Measurements from ENCODE around the gene PEX26.

The PEX26 gene

DNA sequence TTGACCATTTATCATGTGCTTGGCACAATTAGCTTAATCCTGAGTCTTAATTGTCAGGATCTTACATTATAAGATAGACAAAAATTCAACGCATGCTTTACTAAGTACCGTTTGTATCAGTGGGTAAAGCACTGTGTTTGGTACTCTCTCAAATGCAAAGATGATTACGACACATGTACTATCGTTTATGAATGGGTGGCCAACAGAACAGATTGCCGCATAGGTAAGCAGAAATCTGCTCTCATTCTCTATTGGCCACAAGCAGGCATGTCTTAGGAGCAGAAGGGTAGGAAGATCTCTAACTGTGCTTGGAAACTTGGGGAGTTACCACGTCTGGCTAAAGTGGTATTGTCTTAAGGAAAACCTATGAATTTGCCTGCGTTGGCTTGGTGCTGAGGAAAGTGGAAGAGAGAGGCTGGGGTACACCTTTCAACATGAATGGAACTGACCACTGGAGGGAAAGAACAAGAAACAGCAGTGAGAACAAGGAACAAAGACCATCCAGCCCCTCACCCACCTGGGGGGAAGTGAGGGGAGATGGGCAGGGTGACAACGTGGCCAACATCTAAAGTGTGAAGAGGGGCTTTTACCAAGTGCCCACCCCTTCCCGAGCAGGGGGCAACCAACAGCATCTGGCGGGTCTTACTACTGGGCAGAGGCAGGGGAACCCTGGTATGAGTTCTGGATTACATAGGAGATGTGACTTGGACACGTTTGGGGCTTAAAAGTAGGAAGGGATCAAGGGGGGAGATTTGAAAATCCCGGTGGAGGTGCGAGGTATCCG, 31.8 kb downstream of the PEX26 start:
- no peak for DNase-seq (ENCODE audit: low read depth)
- H3K4me3 ChIP-seq (ENCODE audit: low read depth, low read length), result no peak overlapping the region
- TF ChIP-seq, protein P1, sequence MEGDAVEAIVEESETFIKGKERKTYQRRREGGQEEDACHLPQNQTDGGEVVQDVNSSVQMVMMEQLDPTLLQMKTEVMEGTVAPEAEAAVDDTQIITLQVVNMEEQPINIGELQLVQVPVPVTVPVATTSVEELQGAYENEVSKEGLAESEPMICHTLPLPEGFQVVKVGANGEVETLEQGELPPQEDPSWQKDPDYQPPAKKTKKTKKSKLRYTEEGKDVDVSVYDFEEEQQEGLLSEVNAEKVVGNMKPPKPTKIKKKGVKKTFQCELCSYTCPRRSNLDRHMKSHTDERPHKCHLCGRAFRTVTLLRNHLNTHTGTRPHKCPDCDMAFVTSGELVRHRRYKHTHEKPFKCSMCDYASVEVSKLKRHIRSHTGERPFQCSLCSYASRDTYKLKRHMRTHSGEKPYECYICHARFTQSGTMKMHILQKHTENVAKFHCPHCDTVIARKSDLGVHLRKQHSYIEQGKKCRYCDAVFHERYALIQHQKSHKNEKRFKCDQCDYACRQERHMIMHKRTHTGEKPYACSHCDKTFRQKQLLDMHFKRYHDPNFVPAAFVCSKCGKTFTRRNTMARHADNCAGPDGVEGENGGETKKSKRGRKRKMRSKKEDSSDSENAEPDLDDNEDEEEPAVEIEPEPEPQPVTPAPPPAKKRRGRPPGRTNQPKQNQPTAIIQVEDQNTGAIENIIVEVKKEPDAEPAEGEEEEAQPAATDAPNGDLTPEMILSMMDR (IDR thresholded peaks at IDR 0.05; ENCODE audit: control insufficient read depth, extremely low read depth, insufficient read depth), result no peak

DNA sequence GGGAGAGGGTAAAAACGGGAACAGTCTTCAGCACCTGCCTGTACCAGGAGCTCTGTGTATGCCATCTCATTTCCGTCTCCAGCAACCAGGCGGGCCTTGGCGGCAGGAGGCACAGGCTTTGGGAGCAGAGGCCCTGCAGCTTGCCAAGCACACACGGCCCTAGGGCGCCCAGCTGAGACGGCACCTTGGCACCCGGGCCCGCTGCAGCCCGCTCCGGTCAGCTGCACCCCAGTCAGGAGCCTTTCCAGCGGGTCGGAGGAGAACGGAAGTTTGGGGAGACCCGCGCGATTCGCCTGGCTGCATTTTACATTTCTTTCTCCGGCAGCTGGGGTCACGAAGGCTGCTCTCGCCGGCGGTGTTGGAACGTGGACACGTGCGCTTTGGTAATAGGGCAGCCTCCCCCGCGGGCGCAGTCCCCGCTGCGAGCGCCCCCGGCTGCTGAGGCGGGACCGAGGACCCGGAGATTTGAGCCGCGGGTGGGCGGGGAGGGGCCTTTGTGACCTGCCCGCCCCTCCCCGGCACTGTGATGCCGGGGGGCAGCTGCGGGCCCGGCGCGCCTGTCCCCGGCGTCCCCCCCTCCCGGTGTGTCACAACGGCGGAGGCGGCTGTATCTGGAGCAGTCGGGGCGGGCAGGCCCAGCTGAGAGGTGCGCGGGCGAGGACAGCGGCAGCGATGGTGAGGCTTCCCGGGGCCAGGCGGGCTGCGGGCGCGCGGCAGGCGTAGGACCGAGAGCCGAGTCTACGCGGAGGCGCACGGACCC, 32.6 kb downstream of the PEX26 start, which contains the start of gene TUBA8:
Gene TUBA8 (plus strand): TSS at position 616 of the 760 bp plus-strand sequence. CDS start 57 bp downstream, at position 673.
- DNase-seq (ENCODE audit: low read depth), result no peak
- TF ChIP-seq, protein P1 (IDR thresholded peaks at IDR 0.05; ENCODE audit: control insufficient read depth, extremely low read depth, insufficient read depth), result no peak
- no peak within 1 kb of the TSS for H3K4me3 ChIP-seq (ENCODE audit: low read depth, low read length)

DNA sequence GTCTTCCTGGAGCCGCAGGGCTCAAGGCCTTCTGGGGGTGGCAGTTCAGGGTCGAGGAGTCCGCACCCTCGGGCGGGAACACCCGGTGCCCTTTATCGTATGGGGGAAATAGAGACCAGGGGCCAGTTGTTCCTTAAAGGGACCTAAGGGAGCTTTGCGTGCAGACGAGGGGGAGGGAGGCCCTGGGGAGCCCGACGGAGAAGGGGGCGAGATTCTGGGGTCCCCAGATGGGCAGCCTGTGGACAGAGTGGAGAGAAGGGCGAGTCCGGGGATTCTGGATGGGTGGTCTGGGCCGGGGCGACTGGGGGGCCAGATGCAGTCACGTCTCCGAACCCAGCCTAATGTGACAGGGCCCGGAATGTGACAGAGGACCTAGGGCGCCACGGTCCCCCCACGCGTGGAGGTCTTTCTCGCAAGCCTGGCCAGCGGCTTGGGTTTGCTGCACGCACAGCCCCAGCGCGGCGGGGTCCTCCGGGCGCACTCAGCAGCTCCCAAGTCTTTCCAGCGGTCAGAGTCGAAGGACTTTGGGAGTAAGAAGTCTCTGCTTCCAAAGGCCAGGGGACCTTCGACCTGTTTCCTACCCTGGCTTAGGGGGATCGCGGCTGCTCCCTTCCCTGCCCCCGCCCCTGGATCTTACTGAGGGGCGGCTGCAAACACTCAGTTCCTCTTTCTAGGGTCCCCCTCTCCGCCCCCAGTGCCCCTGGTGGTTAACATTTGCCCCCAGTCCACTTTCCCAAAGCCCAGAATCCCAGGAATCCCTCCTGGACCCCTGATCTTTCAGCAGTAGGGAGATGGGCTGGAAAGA, 33.4 kb downstream of the PEX26 start:
- TF ChIP-seq, protein P1 (IDR thresholded peaks at IDR 0.05; ENCODE audit: control insufficient read depth, extremely low read depth, insufficient read depth), result no peak
- DNase-seq (ENCODE audit: low read depth), result no peak
- no peak overlapping the region for H3K4me3 ChIP-seq (ENCODE audit: low read depth, low read length)

DNA sequence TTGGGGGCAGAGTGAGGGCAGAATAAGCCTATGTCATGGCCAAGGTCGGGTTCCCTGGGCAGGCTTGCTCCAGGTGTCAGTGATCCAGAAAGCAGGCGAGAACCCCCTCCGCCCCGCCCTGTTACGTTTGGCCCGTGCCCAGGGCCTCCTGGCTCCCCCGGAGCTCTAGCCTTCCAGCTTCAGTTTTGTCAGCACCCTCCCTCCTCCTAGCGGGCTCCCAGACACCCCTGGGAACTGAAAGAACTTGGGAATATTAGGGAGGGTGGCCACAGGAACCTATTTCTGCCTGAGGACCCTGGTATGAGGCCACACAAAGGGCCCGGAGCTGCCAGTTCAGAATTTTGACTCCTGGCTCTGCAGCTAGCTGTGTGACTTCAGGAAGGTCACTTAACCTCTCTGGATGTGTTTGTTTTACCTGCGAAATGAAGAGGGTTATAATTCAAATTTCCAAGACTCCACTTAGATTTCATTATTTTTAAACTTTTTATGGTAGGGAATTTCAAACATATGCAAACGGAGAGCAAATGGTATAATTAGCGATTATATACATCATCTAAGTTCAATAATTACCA, 34.1 kb downstream of the PEX26 start:
- no peak overlapping the region for H3K4me3 ChIP-seq (ENCODE audit: low read depth, low read length)
- TF ChIP-seq, protein P1 (IDR thresholded peaks at IDR 0.05; ENCODE audit: control insufficient read depth, extremely low read depth, insufficient read depth), result no peak
- DNase-seq (ENCODE audit: low read depth), result no peak

DNA sequence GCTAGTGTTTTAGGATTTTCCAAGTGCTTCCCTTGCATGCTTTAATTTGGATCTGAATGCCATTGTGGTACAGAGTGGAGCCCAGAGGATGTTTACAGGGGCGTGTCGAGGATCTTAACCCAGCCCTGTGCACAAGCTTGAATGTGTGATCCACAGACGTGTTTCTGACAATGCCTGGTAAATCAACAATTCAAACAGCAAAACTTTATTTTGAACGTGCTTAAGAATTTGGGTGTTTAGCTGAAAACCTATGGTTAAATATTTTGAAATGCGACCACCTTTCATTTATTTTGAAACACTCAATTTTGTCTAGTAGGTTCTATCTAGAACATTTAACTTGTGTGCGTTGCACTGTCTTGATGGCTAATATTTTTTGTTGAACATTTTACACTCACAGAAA, 34.6 kb downstream of the PEX26 start:
- DNase-seq (ENCODE audit: low read depth), result no peak
- TF ChIP-seq, protein P1 (IDR thresholded peaks at IDR 0.05; ENCODE audit: control insufficient read depth, extremely low read depth, insufficient read depth), result no peak
- H3K4me3 ChIP-seq (ENCODE audit: low read depth, low read length), result no peak overlapping the region

DNA sequence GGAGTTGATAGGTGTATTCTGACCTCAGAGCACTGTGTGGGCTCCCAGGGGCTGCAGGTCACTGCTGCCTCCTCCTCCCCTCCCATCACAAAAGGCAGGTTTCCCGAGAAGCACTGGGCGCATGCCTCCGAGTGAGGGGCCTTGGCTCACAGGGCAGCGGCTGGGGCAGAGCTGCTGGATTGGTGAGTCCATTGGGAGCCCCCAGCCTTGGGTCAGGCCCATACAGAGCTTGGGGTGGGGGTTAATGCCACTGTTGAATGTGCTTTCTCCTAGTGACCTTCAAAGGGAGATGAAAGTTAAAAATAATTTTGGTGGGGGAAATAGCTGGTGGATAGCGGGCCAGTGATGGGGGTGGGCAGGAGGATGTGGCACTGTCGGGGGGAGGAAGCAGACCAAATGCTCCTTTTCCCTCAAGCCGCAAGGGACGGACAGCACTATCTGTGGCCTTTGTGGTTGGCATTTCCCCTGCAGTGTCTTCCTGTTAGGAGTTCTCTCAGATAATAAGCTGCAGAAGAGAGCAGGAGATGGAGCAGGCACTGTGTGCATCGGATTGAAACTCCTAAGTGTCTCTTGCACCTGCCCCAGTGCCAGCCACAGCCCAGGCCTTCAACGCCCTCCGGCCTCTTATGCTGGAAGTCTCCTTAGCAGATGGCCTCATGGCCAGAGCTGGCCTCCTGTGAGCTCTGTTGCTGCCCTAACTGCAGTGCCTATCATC, 36.0 kb downstream of the PEX26 start:
- no peak overlapping the region for H3K4me3 ChIP-seq (ENCODE audit: low read depth, low read length)
- TF ChIP-seq, protein P1 (IDR thresholded peaks at IDR 0.05; ENCODE audit: control insufficient read depth, extremely low read depth, insufficient read depth), result no peak
- DNase-seq (ENCODE audit: low read depth), result no peak

All from LNCaP clone FGC (cell line).